ENCODE results near the gene MVK. TPM values are rescaled to one million over a fixed set of nuclear protein-coding genes. Genes with fewer than 3 reads are reported as not detected.

MVK gene
- total RNA-seq (10 to 100 TPM; 34.9 to 50.3 TPM), polyA plus RNA-seq (10 to 100 TPM; 39.0 to 43.8 TPM)

GRCh38 chr12:109573029-109573913 lies at the start of gene MVK, which contains the start of gene MMAB:
Gene MVK (plus strand): TSS chr12:109573794. CDS start chr12:109574823, 1,029 bp downstream.
Gene MMAB (minus strand): TSS chr12:109573504. CDS start chr12:109573480, 24 bp downstream.
- Histone ChIP-seq H3K9me3 (ENCODE audit: control insufficient read depth in 4 of 4, low read length in 3 of 4) (no peaks in the 10 kb centered on the region), H3K36me3 (ENCODE audit: control insufficient read depth in 4 of 4, insufficient read depth in 3 of 4, low read depth in 1 of 4, low read length in 3 of 4) (peaks cover 0 to 22% (median 10%) of the 10 kb centered on the region in 4 donors), H3K4me3 (ENCODE audit: low read depth in 1 of 3, low read length in 3 of 3) (peak within 1 kb of the TSS; percentile 73 to 81 (median 77)), H3K27ac (ENCODE audit: low read depth in 1 of 2, low read length in 2 of 2) (peak within 1 kb of the TSS; percentile 93 to 94), H3K9ac (ENCODE audit: low read depth in 1 of 2, low read length in 2 of 2) (peak within 1 kb of the TSS; percentile 86 to 96), H3K27me3 (ENCODE audit: control insufficient read depth in 4 of 4, insufficient read depth in 4 of 4, low read length in 3 of 4) (no peaks in the 10 kb centered on the region), H3K4me1 (ENCODE audit: control insufficient read depth in 4 of 4, insufficient read depth in 4 of 4, low read length in 3 of 4) (peaks cover 12 to 74% (median 60%) of the 10 kb centered on the region in 4 donors)
- TF ChIP-seq GABPA (IDR thresholded peaks at IDR 0.05 in 1 of 2, conservative IDR thresholded peaks at IDR 0.05 in 1 of 2) (peak in 1 of 2 donors; percentile 39), FOXA2 (IDR thresholded peaks at IDR 0.05) (peak; percentile 26), JUND (IDR thresholded peaks at IDR 0.05) (peak; percentile 57 to 71), YY1 (IDR thresholded peaks at IDR 0.05) (peak; percentile 90), SP1 (IDR thresholded peaks at IDR 0.05) (peak; percentile 93), RAD21 (IDR thresholded peaks at IDR 0.05) (peak in 1 of 2 donors; percentile 23), FOXA1 (IDR thresholded peaks at IDR 0.05) (peak; percentile 31), RXRA (IDR thresholded peaks at IDR 0.05) (peak; percentile 55 to 56), ATF3 (IDR thresholded peaks at IDR 0.05) (no peak), EGR1 (IDR thresholded peaks at IDR 0.05; ENCODE audit: low read depth in 2 of 2) (no peak), HNF4A (conservative IDR thresholded peaks at IDR 0.05) (peak; percentile 32 to 45)
- TF ChIP-seq, protein P1, sequence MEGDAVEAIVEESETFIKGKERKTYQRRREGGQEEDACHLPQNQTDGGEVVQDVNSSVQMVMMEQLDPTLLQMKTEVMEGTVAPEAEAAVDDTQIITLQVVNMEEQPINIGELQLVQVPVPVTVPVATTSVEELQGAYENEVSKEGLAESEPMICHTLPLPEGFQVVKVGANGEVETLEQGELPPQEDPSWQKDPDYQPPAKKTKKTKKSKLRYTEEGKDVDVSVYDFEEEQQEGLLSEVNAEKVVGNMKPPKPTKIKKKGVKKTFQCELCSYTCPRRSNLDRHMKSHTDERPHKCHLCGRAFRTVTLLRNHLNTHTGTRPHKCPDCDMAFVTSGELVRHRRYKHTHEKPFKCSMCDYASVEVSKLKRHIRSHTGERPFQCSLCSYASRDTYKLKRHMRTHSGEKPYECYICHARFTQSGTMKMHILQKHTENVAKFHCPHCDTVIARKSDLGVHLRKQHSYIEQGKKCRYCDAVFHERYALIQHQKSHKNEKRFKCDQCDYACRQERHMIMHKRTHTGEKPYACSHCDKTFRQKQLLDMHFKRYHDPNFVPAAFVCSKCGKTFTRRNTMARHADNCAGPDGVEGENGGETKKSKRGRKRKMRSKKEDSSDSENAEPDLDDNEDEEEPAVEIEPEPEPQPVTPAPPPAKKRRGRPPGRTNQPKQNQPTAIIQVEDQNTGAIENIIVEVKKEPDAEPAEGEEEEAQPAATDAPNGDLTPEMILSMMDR (IDR thresholded peaks at IDR 0.05; ENCODE audit: low read depth, low read length, missing input control), result no peak
- TF ChIP-seq, protein P2, sequence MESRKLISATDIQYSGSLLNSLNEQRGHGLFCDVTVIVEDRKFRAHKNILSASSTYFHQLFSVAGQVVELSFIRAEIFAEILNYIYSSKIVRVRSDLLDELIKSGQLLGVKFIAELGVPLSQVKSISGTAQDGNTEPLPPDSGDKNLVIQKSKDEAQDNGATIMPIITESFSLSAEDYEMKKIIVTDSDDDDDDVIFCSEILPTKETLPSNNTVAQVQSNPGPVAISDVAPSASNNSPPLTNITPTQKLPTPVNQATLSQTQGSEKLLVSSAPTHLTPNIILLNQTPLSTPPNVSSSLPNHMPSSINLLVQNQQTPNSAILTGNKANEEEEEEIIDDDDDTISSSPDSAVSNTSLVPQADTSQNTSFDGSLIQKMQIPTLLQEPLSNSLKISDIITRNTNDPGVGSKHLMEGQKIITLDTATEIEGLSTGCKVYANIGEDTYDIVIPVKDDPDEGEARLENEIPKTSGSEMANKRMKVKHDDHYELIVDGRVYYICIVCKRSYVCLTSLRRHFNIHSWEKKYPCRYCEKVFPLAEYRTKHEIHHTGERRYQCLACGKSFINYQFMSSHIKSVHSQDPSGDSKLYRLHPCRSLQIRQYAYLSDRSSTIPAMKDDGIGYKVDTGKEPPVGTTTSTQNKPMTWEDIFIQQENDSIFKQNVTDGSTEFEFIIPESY (IDR thresholded peaks at IDR 0.05), result peak; percentile 67
- TF ChIP-seq, protein P3, sequence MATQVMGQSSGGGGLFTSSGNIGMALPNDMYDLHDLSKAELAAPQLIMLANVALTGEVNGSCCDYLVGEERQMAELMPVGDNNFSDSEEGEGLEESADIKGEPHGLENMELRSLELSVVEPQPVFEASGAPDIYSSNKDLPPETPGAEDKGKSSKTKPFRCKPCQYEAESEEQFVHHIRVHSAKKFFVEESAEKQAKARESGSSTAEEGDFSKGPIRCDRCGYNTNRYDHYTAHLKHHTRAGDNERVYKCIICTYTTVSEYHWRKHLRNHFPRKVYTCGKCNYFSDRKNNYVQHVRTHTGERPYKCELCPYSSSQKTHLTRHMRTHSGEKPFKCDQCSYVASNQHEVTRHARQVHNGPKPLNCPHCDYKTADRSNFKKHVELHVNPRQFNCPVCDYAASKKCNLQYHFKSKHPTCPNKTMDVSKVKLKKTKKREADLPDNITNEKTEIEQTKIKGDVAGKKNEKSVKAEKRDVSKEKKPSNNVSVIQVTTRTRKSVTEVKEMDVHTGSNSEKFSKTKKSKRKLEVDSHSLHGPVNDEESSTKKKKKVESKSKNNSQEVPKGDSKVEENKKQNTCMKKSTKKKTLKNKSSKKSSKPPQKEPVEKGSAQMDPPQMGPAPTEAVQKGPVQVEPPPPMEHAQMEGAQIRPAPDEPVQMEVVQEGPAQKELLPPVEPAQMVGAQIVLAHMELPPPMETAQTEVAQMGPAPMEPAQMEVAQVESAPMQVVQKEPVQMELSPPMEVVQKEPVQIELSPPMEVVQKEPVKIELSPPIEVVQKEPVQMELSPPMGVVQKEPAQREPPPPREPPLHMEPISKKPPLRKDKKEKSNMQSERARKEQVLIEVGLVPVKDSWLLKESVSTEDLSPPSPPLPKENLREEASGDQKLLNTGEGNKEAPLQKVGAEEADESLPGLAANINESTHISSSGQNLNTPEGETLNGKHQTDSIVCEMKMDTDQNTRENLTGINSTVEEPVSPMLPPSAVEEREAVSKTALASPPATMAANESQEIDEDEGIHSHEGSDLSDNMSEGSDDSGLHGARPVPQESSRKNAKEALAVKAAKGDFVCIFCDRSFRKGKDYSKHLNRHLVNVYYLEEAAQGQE (IDR thresholded peaks at IDR 0.05), result peak; percentile 67
- WGBS, result under 1% methylated on average over 74 of the region's 74 CpGs
- DNase-seq (ENCODE audit: low spot score), result peak; percentile 98

Measured in liver (tissue), 9 donors.